ENCODE results near the gene FUT8.

FUT8 gene

GRCh38 chr14:65558363-65558762, 145.8 kb downstream of the FUT8 start:
- no peak for DNase-seq (ENCODE audit: low read depth)

GRCh38 chr14:65560340-65561027, 148.0 kb downstream of the FUT8 start:
- DNase-seq (ENCODE audit: low read depth) = peak; percentile 19

- DNase-seq (ENCODE audit: low read depth) = no peak
Observed at GRCh38 chr14:65564370-65564769, 151.8 kb downstream of the FUT8 start.

- DNase-seq (ENCODE audit: low read depth) = no peak
Observed at GRCh38 chr14:65565948-65566347, 153.4 kb downstream of the FUT8 start.

- DNase-seq (ENCODE audit: low read depth) = no peak
Observed at GRCh38 chr14:65566820-65567522, 154.4 kb downstream of the FUT8 start.

- DNase-seq (ENCODE audit: low read depth) = no peak
Observed at GRCh38 chr14:65574611-65575010, 162.1 kb downstream of the FUT8 start.

- no peak for DNase-seq (ENCODE audit: low read depth)
Observed at GRCh38 chr14:65575389-65575788, 162.9 kb downstream of the FUT8 start.

- DNase-seq (ENCODE audit: low read depth) = no peak
Observed at GRCh38 chr14:65580973-65581372, 168.4 kb downstream of the FUT8 start.

GRCh38 chr14:65581378-65581777, 168.8 kb downstream of the FUT8 start:
- no peak for DNase-seq (ENCODE audit: low read depth)

GRCh38 chr14:65581799-65582198, 169.3 kb downstream of the FUT8 start:
- no peak for DNase-seq (ENCODE audit: low read depth)

- no peak for DNase-seq (ENCODE audit: low read depth)
Observed at GRCh38 chr14:65585216-65585615, 172.7 kb downstream of the FUT8 start.

GRCh38 chr14:65588426-65589140, 176.1 kb downstream of the FUT8 start:
- DNase-seq (ENCODE audit: low read depth) = no peak

GRCh38 chr14:65594153-65594881, 181.8 kb downstream of the FUT8 start:
- no peak for DNase-seq (ENCODE audit: low read depth)

- DNase-seq (ENCODE audit: low read depth) = no peak
Observed at GRCh38 chr14:65594882-65595237, 182.3 kb downstream of the FUT8 start.

GRCh38 chr14:65599375-65599774, 186.8 kb downstream of the FUT8 start:
- peak; percentile 10 for DNase-seq (ENCODE audit: low read depth)

GRCh38 chr14:65600742-65601141, 188.2 kb downstream of the FUT8 start:
- DNase-seq (ENCODE audit: low read depth) = no peak

GRCh38 chr14:65604535-65604934, 192.0 kb downstream of the FUT8 start:
- no peak for DNase-seq (ENCODE audit: low read depth)

GRCh38 chr14:65604936-65605335, 192.4 kb downstream of the FUT8 start:
- DNase-seq (ENCODE audit: low read depth) = no peak

GRCh38 chr14:65606460-65606859, 193.9 kb downstream of the FUT8 start:
- DNase-seq (ENCODE audit: low read depth) = no peak

- no peak for DNase-seq (ENCODE audit: low read depth)
Observed at GRCh38 chr14:65613131-65613650, 200.7 kb downstream of the FUT8 start.

- no peak for DNase-seq (ENCODE audit: low read depth)
Observed at GRCh38 chr14:65618996-65619395, 206.5 kb downstream of the FUT8 start.

- DNase-seq (ENCODE audit: low read depth) = no peak
Observed at GRCh38 chr14:65620195-65620594, 207.7 kb downstream of the FUT8 start.

All from GM04503 (cell line).